SK-N-SH treated with all-trans-retinoic acid at 6 μM for 48 hours (cell line): ENCODE results near the gene PPIP5K2.
"Not testable (repeated sequence)": the region's sequence is repeated elsewhere in the genome, so short reads cannot be mapped to it uniquely, and the experiment has no call there.

Experiments
- ATAC-seq: fragments of 200-7000 bp; cut with Tn5 transposase; 3 replicates; pipeline ENCODE4 v1.9.1; 2020; ENCODE audit warnings: mild to moderate bottlenecking, moderate library complexity
- BACH2 ChIP-seq: fragments of 250-450 bp; sonication (Bioruptor Pico); IDR thresholded peaks from 2 replicates; pipeline ENCODE4 v1.9.0; 2021; ENCODE audit warnings: mild to moderate bottlenecking, borderline replicate concordance
- CSDC2 ChIP-seq: fragments of 250-450 bp; sonication (Bioruptor Pico); IDR thresholded peaks from 2 replicates; pipeline ENCODE4 v1.5.0; 2020; ENCODE audit warnings: mild to moderate bottlenecking, moderate library complexity
- CSRNP3 ChIP-seq: fragments of 250-450 bp; sonication (Bioruptor Pico); IDR thresholded peaks from 2 replicates; pipeline ENCODE4 v1.5.1; 2021; ENCODE audit warnings: mild to moderate bottlenecking, moderate library complexity
- ESRRG ChIP-seq: fragments of 250-450 bp; sonication (Bioruptor Pico); IDR thresholded peaks from 2 replicates; pipeline ENCODE4 v1.6.1; 2021; ENCODE audit warnings: mild to moderate bottlenecking
- ISL1 ChIP-seq: fragments of 250-450 bp; sonication (Bioruptor Pico); IDR thresholded peaks from 2 replicates; pipeline ENCODE4 v2.1.2; 2022; ENCODE audit warnings: mild to moderate bottlenecking, moderate library complexity
- OSR1 ChIP-seq: fragments of 250-450 bp; sonication (Bioruptor Pico); IDR thresholded peaks from 2 replicates; pipeline ENCODE4 v1.8.0; 2022; ENCODE audit warnings: moderate library complexity, mild to moderate bottlenecking, inconsistent platforms
- PPARA ChIP-seq: fragments of 250-450 bp; sonication (Bioruptor Pico); IDR thresholded peaks from 2 replicates; pipeline ENCODE4 v1.5.0; 2020; ENCODE audit warnings: mild to moderate bottlenecking, borderline replicate concordance
- RARB ChIP-seq: fragments of 250-450 bp; sonication (Bioruptor Pico); IDR thresholded peaks from 2 replicates; pipeline ENCODE4 v1.8.0; 2021; ENCODE audit warnings: mild to moderate bottlenecking, moderate library complexity
- SNAI2 ChIP-seq: fragments of 250-450 bp; sonication (Bioruptor Pico); IDR thresholded peaks from 2 replicates; pipeline ENCODE4 v1.5.0; 2020; ENCODE audit warnings: mild to moderate bottlenecking, moderate library complexity
- TCF4 ChIP-seq: fragments of 250-450 bp; sonication (Bioruptor Pico); IDR thresholded peaks from 2 replicates; pipeline ENCODE4 v1.8.0; 2021; ENCODE audit warnings: mild to moderate bottlenecking, moderate library complexity, borderline replicate concordance
- TOX ChIP-seq: fragments of 250-450 bp; sonication (Bioruptor Pico); IDR thresholded peaks from 2 replicates; pipeline ENCODE4 v1.8.0; 2021; ENCODE audit warnings: mild to moderate bottlenecking, moderate library complexity, borderline replicate concordance
- ZNF70 ChIP-seq: fragments of 450-650 bp; formaldehyde crosslinking; IDR thresholded peaks from 2 replicates; pipeline ENCODE4 v1.5.0; 2020; ENCODE audit warnings: mild to moderate bottlenecking, moderate library complexity
- ZNF8 ChIP-seq: fragments of 450-650 bp; formaldehyde crosslinking; IDR thresholded peaks from 2 replicates; pipeline ENCODE4 v1.5.0; 2020; ENCODE audit warnings: mild to moderate bottlenecking, moderate library complexity
- TF ChIP-seq, protein P1 (sequence below): fragments of 250-450 bp; sonication (Bioruptor Pico); IDR thresholded peaks from 2 replicates; pipeline ENCODE4 v1.8.0; 2021; ENCODE audit warnings: low read depth, mild to moderate bottlenecking, moderate library complexity, borderline replicate concordance
- TF ChIP-seq, protein P2 (sequence below): fragments of 250-450 bp; sonication (Bioruptor Pico); IDR thresholded peaks from 2 replicates; pipeline ENCODE4 v1.8.0; 2020; ENCODE audit warnings: mild to moderate bottlenecking, moderate library complexity, borderline replicate concordance

PPIP5K2 gene

DNA sequence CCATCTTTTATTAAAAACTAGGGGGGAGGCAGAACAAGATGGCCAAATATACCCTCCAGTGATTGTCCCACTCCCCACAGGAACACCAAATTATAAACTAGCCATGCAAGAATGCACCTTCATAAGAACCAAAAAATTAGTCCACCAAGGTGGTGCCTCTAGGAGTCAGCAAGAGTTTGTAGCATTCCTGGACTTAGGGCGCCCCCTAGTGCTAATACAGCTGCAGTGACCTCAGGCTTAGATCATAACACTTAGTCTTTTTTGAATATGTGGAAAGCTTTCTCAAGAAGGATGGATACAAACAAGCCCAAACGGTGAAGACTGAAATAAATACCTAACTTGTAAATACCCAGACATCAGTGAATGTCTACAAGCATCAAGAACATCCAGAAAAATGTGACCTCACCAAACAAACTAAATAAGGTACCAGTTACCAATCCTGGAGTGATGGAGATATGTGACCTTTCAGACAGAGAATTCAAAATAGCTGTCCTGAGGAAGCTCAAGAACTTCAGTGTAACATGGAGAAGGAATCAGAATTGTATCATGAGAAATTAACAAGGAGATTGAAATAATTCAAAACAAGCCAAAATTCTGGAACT lies 19.3 kb downstream of the PPIP5K2 start:
- TF ChIP-seq, protein P1, sequence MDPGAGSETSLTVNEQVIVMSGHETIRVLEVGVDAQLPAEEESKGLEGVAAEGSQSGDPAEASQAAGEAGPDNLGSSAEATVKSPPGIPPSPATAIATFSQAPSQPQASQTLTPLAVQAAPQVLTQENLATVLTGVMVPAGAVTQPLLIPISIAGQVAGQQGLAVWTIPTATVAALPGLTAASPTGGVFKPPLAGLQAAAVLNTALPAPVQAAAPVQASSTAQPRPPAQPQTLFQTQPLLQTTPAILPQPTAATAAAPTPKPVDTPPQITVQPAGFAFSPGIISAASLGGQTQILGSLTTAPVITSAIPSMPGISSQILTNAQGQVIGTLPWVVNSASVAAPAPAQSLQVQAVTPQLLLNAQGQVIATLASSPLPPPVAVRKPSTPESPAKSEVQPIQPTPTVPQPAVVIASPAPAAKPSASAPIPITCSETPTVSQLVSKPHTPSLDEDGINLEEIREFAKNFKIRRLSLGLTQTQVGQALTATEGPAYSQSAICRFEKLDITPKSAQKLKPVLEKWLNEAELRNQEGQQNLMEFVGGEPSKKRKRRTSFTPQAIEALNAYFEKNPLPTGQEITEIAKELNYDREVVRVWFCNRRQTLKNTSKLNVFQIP (CRISPR knock-in tag): no peak
- TF ChIP-seq RARB: no peak
- ATAC-seq: peak; percentile 98

- ATAC-seq: not testable (repeated sequence)
Observed at GRCh38 chr5:103142132-103142531, 22.0 kb downstream of the PPIP5K2 start.

DNA sequence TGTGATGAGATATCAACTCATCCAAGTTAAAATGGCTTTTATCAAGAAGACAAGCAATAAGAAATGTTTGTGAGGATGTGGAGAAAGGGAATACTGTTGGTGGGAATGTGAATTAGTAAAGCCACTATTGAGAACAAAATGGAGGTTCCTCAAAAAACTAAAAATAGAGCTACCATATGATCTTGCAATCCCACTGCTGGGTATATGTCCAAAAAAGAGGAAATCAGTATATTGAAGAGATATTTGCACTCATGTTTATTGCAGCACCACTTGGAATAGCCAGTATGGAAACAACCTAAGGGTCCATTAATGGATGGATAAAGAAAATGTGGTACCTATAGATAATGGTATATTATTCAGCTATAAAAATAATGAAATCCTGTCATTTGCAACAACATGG lies 25.1 kb downstream of the PPIP5K2 start:
- TF ChIP-seq SNAI2 (no peak), RARB (no peak), TCF4 (no peak), ZNF8 (CRISPR knock-in tag) (no peak), CSDC2 (CRISPR knock-in tag) (no peak), ISL1 (CRISPR knock-in tag) (no peak), OSR1 (CRISPR knock-in tag) (no peak), BACH2 (CRISPR knock-in tag) (no peak), TOX (CRISPR knock-in tag) (no peak)
- no peak for ATAC-seq

DNA sequence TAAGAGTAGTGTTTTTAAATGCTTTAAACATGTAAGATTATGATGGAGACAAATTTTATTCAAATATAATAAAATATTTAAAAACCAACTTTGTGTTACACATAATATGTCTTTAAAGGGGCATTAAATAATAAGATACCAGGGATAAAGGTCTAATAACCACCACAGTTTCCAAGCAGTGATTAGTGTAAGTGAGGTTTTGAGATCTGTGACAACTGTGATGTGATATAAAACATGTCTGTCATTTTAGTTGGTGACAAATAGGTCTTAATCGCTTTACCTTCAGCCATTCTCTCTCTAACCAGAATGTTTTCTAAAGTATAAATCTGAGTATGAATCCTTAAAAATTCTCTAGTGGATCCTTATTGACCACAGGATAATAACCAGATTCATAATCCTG lies 28.1 kb downstream of the PPIP5K2 start:
- ATAC-seq: no peak
- TF ChIP-seq TCF4: no peak
- TF ChIP-seq ZNF70 (CRISPR knock-in tag): no peak
- TF ChIP-seq PPARA: no peak
- TF ChIP-seq, protein P2, sequence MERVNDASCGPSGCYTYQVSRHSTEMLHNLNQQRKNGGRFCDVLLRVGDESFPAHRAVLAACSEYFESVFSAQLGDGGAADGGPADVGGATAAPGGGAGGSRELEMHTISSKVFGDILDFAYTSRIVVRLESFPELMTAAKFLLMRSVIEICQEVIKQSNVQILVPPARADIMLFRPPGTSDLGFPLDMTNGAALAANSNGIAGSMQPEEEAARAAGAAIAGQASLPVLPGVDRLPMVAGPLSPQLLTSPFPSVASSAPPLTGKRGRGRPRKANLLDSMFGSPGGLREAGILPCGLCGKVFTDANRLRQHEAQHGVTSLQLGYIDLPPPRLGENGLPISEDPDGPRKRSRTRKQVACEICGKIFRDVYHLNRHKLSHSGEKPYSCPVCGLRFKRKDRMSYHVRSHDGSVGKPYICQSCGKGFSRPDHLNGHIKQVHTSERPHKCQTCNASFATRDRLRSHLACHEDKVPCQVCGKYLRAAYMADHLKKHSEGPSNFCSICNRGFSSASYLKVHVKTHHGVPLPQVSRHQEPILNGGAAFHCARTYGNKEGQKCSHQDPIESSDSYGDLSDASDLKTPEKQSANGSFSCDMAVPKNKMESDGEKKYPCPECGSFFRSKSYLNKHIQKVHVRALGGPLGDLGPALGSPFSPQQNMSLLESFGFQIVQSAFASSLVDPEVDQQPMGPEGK (CRISPR knock-in tag): no peak

DNA sequence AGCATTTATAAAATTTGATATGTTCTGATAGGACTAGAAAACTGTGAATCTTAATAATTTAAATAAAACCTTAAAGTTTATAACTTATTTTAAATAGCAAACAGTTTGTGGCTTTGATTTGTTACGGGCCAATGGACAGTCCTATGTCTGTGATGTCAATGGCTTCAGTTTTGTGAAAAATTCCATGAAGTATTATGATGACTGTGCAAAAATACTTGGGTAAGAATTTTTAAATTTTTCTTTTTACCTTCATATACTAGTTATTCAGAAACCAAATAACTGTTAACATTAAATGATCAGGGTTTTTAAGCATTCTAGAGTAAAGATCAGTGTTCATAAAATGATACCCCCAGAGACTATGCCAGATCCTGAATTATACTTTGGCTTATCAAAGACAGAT lies 31.1 kb downstream of the PPIP5K2 start:
- ATAC-seq: no peak
- TF ChIP-seq ISL1 (CRISPR knock-in tag) (no peak), ZNF8 (CRISPR knock-in tag) (no peak), TCF4 (no peak), OSR1 (CRISPR knock-in tag) (no peak), RARB (no peak), TOX (CRISPR knock-in tag) (no peak)
- TF ChIP-seq, protein P1 (CRISPR knock-in tag): no peak

- no peak for ATAC-seq
- TF ChIP-seq, protein P1 (CRISPR knock-in tag): no peak
- TF ChIP-seq CSRNP3 (CRISPR knock-in tag) (no peak), TOX (CRISPR knock-in tag) (no peak), ESRRG (CRISPR knock-in tag) (no peak), TCF4 (no peak), PPARA (no peak)
- TF ChIP-seq, protein P2 (CRISPR knock-in tag): no peak
Observed at GRCh38 chr5:103166706-103167105, 46.6 kb downstream of the PPIP5K2 start.
